Activated CD4-positive, alpha-beta memory T cell treated with anti-CD3 and anti-CD28 coated beads for 36 hours (primary cell): ENCODE data around the gene DPH7. TPM values are rescaled to one million over a fixed set of nuclear protein-coding genes. Genes with fewer than 3 reads are reported as not detected.
"Not testable (repeated sequence)": the region's sequence is repeated elsewhere in the genome, so short reads cannot be mapped to it uniquely, and the experiment has no call there.

Source experiments
- CTCF ChIA-PET: fragments of 350-600 bp; sonication (Branson Sonifier 250); formaldehyde crosslinking; loops from one replicate; lab custom pipeline; 2021; ENCODE audit warnings: antibody characterized with exemption, inconsistent platforms; lab: Charles Lee
- POLR2A ChIA-PET: fragments of 350-600 bp; sonication (Branson Sonifier 250); formaldehyde crosslinking; loops from one replicate; lab custom pipeline; 2021; ENCODE audit warnings: antibody characterized with exemption; lab: Charles Lee
- DNase-seq: peaks from one replicate; pipeline ENCODE4 v3.0.0-alpha.2; 2020
- H3K27ac Mint-ChIP-seq: one replicate; pipeline ENCODE4 v1.8.0; 2021; ENCODE audit warnings: mixed read lengths
- H3K27me3 Mint-ChIP-seq: one replicate; pipeline ENCODE4 v1.8.0; 2021; ENCODE audit warnings: mixed read lengths
- H3K36me3 Mint-ChIP-seq: one replicate; pipeline ENCODE4 v1.8.0; 2021; ENCODE audit warnings: mixed read lengths
- H3K4me1 Mint-ChIP-seq: one replicate; pipeline ENCODE4 v1.8.0; 2021; ENCODE audit warnings: low read depth, mixed read lengths
- H3K4me3 Mint-ChIP-seq: one replicate; pipeline ENCODE4 v1.8.0; 2021; ENCODE audit warnings: mild to moderate bottlenecking, mixed read lengths
- H3K9me3 Mint-ChIP-seq: one replicate; pipeline ENCODE4 v1.8.0; 2021; ENCODE audit warnings: mixed read lengths
- intact Hi-C: fragments of 100-400 bp; cut with micrococcal nuclease; formaldehyde crosslinking; loops from one replicate; pipeline ENCODE4 v1.15.1; 2023
- total RNA-seq, 2 experiments: library from RNA; stranded (reverse); gene quantifications; one replicate each; pipeline ENCODE4 v1.2.3, GENCODE V29; 2021

DPH7 gene
- total RNA-seq, 2 experiments from 2014 or later = 26.6 to 30.3 TPM

DNA sequence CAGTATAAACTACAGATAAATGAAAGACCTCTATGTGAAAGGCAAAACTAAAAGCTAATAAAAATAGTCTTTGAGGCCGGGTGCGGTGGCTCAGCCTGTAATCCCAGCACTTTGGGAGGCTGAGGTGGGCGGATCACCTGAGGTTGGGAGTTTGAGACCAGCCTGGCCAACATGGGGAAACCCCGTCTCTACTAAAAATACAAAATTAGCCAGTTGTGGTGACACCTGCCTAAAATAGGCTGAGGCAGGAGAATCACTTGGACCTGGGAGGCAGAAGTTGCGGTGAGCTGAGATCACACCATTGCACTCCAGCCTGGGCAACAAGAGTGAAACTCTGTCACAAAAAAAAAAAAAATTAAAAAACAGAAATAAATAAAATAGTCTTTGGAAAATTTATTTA lies 65.6 kb downstream of the DPH7 start:
- H3K27ac Mint-ChIP-seq, H3K9me3 Mint-ChIP-seq, H3K4me3 Mint-ChIP-seq, H3K36me3 Mint-ChIP-seq, POLR2A ChIA-PET, H3K4me1 Mint-ChIP-seq, intact Hi-C loops, CTCF ChIA-PET, H3K27me3 Mint-ChIP-seq, DNase-seq: not testable (repeated sequence)

DNA sequence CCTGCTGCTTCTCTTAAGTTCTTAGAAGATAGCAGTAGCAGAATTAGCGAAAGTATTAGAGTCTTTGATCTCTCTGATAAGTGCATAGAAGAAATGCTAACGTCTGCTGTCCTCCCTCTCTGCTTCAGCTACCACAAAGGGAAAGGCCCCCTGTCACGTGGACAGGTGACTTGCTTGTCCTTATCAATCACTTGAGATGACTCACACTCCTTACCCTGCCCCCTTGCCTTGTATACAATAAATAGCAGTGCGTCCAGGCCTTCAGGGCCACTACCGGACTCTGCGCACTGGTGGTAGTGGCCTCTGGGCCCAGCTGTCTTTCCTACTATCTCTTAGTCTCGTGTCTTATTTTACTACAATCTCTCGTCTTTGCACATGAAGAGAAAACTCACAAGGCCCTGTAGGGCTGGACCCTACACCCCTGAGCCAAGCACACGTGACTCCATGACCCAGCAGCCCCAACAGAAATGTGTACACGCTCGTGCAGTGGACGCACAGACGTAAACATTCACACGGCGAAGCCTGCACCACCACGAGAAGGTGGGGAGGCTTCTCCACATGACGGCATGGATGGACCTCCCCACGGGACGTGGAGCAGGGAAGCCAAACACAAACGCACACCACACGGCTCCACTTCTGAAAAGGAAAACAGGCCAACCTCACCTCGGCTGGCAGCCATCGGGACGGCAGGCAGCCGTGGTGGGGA lies 66.8 kb downstream of the DPH7 start:
- no peaks in the 10 kb centered on the region for H3K36me3 Mint-ChIP-seq
- H3K4me3 Mint-ChIP-seq = no peak overlapping the region
- DNase-seq = no peak
- ChIA-PET POLR2A (no interaction called here), CTCF (no interaction called here)
- H3K9me3 Mint-ChIP-seq = peaks cover 2% of the 10 kb centered on the region
- no peak overlapping the region for H3K27ac Mint-ChIP-seq
- intact Hi-C loops = no loop called here
- H3K27me3 Mint-ChIP-seq = no peaks in the 10 kb centered on the region
- no peaks in the 10 kb centered on the region for H3K4me1 Mint-ChIP-seq

DNA sequence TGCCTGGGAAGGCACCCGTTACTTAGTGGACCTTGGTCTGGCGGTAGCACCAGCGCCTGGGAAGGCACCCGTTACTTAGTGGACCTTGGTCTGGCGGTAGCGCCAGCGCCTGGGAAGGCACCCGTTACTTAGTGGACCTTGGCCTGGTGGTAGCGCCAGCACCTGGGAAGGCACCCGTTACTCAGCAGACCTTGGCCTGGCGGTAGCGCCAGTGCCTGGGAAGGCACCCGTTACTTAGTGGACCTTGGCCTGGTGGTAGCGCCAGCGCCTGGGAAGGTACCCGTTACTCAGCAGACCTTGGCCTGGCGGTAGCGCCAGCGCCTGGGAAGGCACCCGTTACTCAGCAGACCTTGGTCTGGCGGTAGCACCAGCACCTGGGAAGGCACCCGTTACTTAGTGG lies 67.6 kb downstream of the DPH7 start:
- CTCF ChIA-PET, H3K36me3 Mint-ChIP-seq, H3K27ac Mint-ChIP-seq, H3K9me3 Mint-ChIP-seq, H3K27me3 Mint-ChIP-seq, H3K4me3 Mint-ChIP-seq, DNase-seq, POLR2A ChIA-PET, H3K4me1 Mint-ChIP-seq, intact Hi-C loops: not testable (repeated sequence)

DNA sequence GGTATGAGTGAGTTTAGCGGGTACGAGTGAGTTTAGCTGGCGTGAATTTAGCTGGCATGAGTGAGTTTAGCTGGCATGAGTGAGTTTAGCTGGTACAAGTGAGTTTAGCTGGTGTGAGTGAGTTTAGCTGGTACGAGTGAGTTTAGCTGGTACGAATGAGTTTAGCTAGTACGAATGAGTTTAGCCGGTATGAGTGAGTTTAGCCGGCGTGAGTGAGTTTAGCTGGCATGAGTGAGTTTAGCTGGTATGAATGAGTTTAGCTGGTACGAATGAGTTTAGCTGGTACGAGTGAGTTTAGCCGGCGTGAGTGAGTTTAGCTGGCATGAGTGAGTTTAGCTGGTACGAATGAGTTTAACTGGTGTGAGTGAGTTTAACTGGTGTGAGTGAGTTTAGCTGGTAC lies 69.5 kb downstream of the DPH7 start:
- peaks cover 2% of the 10 kb centered on the region for H3K9me3 Mint-ChIP-seq
- DNase-seq = no peak
- no peaks in the 10 kb centered on the region for H3K4me1 Mint-ChIP-seq
- no peak overlapping the region for H3K4me3 Mint-ChIP-seq
- ChIA-PET POLR2A (no interaction called here), CTCF (interaction anchor here (0.6 to 1.0 kb wide), 5 partner anchors 16 to 1350 kb away, joined by 3 to 5 read pairs (median 3); no protein-coding TSS in a partner anchor)
- H3K27me3 Mint-ChIP-seq = no peaks in the 10 kb centered on the region
- no peaks in the 10 kb centered on the region for H3K36me3 Mint-ChIP-seq
- no peak overlapping the region for H3K27ac Mint-ChIP-seq
- intact Hi-C loops = no loop called here

DNA sequence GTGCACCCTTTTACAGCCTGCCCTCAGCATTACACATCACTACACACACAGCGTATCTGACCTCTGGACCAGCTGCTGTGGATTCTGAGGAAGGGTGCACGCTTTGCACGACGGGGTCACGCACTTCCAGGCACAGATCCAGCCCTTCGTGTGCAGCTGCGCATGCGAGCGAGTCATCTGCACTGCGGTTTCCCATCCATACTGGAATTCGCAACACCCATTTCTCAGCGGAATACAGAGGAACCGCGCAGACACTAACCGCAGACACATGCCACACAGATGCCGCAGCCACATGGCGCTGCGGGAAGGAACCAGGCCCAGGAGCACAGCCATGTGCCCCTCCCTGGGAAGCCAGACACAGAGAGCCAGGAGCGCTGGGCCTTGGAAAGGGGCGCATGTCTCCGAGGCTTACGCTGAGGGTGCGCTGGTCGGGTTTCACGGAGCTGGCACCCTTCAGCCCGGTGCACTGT lies 72.0 kb downstream of the DPH7 start:
- H3K4me1 Mint-ChIP-seq = no peaks in the 10 kb centered on the region
- H3K36me3 Mint-ChIP-seq = peaks cover 12% of the 10 kb centered on the region
- no peak overlapping the region for H3K27ac Mint-ChIP-seq
- DNase-seq = no peak
- POLR2A ChIA-PET = no interaction called here
- CTCF ChIA-PET = no interaction called here
- intact Hi-C loops = no loop called here
- H3K27me3 Mint-ChIP-seq = no peaks in the 10 kb centered on the region
- H3K4me3 Mint-ChIP-seq = no peak overlapping the region
- H3K9me3 Mint-ChIP-seq = peaks cover 8% of the 10 kb centered on the region

DNA sequence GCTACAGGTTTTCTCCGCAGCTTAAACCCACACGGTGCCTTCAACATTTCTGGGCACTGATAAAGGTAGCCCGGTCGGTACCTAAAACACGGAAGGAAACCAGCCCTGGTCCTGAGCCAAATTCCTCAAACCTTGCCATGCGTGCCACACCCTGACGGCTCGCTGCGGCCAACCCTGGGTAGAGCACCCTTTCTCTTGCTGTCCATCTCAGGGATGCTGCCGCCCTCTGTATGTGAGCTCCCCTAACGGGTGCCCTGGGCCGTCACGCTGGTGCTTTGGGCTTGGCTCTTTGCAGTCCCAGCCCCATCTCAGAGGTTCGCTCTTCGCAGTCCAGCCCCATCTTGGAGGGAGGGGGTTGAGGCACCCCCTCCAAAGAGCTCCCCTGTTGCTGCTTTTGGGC lies 72.5 kb downstream of the DPH7 start:
- Mint-ChIP-seq H3K4me3 (no peak overlapping the region), H3K4me1 (no peaks in the 10 kb centered on the region), H3K27ac (no peak overlapping the region), H3K27me3 (no peaks in the 10 kb centered on the region), H3K9me3 (peaks cover 11% of the 10 kb centered on the region), H3K36me3 (peaks cover 14% of the 10 kb centered on the region)
- ChIA-PET POLR2A (no interaction called here), CTCF (no interaction called here)
- intact Hi-C loops = no loop called here
- DNase-seq = no peak

DNA sequence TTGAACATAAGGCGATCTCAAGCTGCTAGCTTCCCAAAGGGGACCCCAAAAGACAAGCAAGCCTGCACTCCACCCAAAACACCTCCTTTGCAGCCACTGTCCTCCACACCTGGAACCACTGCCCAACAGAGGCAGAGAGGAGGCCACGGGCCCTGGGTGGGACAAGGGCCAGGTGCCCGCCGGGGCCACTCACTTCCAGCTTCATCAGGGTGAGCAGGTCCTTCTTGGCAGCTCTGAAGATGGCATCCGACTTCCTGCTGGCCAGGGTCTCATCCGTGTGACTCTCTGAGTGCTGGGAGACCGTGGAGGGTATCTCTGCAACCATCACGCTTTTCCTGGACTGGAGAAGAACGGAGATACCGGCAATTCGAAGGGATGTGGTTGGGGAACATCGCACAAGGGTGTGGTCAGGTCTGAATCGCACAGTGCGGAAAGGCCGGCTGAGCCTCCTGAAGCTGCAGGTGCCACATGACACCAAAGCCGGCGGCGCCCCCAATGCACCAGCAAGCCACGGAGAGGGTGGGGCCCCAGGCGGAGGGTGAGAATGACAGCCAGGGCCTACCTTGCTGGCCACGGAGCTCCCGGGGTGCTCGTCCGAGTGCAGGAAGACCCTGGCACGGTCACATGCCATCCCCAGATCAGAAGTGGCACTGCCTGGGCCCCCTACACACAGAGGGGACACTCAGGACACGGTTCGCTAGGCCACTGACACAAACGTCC lies 73.1 kb downstream of the DPH7 start:
- Mint-ChIP-seq H3K4me1 (no peaks in the 10 kb centered on the region), H3K36me3 (peaks cover 14% of the 10 kb centered on the region), H3K27ac (no peak overlapping the region), H3K27me3 (no peaks in the 10 kb centered on the region), H3K4me3 (no peak overlapping the region), H3K9me3 (peaks cover 11% of the 10 kb centered on the region)
- DNase-seq = no peak
- ChIA-PET CTCF (no interaction called here), POLR2A (no interaction called here)
- intact Hi-C loops = no loop called here

Other genes with a start within 250 kb of the DPH7 start
- 10 to 100 TPM; 13.5 to 13.6 TPM for gene EXD3, start 155.8 kb downstream of the DPH7 start, total RNA-seq
- gene NOXA1, start 155.5 kb downstream of the DPH7 start, total RNA-seq = 1 to 10 TPM; 1.1 TPM
- gene ENTPD8, start 137.6 kb downstream of the DPH7 start, total RNA-seq = not detected
- 10 to 100 TPM; 29.9 to 31.6 TPM for gene NSMF, start 119.6 kb downstream of the DPH7 start, total RNA-seq
- gene PNPLA7, start 28.5 kb downstream of the DPH7 start, total RNA-seq = 1 to 10 TPM; 3.1 to 4.0 TPM
- 10 to 100 TPM; 48.0 to 48.8 TPM for gene MRPL41, start 27.0 kb downstream of the DPH7 start, total RNA-seq
- gene ZMYND19, start 11.6 kb upstream of the DPH7 start, total RNA-seq = 10 to 100 TPM; 39.7 to 42.6 TPM
- gene ARRDC1, start 26.8 kb upstream of the DPH7 start, total RNA-seq = 10 to 100 TPM; 38.2 to 40.5 TPM
- gene EHMT1, start 40.1 kb upstream of the DPH7 start, total RNA-seq = 10 to 100 TPM; 66.0 to 70.8 TPM